Superior temporal gyrus (tissue), 1 donor: ENCODE data around the gene TPRX1.
"Not testable (repeated sequence)": the region's sequence is repeated elsewhere in the genome, so short reads cannot be mapped to it uniquely, and the experiment has no call there.

Experiments used
- DNase-seq: peaks from one replicate; pipeline ENCODE4 v3.0.0-alpha.2; 2016; ENCODE audit errors: extremely low spot score

Gene TPRX1

DNA sequence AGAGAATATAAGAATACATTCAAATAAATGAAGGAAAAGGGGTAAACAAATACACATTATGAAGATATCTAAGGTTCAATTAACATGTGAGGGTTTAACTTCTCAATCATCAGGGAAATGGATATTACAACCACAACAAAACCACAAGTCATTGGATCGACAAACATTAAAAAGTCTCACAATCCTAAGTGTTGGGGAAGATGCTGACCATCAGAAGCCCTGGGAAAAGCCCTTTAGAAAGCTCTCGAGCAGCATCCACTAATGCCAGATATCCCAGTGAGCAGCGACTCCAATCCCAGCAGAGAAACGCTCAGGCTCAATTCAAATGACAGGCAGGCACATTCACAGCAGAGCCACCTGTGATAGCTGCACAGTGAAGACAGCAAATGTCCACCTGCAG, 3.1 kb downstream of the TPRX1 start:
- DNase-seq = no peak

DNA sequence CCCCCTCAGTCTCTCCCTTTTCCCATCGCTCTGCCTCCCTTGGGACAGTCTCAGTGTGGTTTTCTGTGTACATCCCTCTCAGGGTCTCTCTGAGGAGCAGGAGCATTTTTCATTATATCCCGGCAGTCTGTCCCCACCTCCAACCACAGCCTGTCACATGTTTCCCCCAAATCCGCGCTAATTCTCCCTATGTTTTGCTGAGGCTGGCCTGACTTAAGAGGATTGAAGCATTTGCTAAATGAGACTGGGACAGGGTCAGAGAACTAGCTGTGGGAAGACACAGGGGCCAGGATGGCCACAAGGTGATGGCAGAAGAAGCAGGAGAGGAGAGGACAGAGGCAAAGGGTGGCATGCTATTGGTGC, 5.5 kb downstream of the TPRX1 start:
- no peak for DNase-seq

DNA sequence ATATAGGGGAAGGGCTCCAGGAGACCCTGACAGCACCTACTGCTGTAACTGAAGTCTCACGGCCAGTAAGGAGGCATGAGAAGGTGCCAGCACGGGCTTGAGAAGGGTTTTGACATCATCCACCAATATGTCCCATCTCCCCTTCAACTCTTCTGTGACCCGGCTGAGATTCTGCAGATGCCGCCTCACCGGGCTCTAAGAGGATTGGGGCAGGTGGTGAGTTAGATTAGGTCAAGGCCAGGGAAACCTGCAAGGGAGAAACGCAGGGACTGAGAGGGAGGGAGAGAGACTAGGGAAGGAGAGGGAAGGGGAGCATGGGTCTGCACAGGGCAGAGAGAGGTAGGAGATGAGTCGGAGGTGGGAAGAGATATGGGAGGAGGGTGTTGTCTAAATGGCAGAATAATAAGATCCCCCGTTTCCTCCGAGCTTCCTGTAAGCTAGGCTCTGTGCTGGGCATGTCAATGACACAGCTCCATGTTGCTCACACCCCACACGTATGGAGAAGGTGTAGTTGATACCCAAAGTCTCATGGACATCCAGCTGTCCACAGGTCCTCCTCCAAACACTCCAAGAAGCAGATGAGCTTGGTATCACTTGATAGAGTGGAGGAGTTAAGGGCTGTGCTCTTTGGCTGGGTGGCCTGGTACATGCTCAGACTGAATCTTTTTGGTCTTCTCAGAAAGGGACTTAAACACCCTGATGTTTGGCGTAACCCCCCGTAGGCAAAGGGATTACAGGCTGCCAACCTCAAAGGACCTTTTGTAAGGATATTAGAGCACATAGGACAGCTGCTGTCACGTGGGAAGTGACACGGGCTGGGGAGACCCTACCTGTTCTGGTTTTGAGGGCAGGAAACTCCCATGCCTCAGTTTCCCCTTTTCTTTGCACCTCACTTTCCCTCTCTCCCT, 6.1 kb downstream of the TPRX1 start:
- DNase-seq = no peak

DNA sequence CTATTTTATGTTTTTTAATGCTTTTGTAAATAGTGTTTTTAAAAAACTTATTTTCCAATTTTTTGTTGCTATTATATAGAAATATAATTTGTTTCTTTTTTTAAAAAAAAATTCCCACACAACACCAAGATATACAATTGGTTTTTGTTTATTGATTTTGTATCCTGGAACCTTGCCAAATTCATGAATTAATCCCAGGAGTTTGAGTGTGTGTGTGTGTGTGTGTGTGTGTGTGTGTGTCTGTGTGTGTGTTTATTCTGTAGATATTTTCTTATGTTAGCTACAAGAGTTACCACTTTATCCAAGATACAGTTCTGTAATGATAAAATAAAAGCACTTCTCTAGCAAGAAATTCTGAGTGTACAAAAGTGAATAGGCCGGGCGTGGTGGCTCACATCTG, 7.6 kb downstream of the TPRX1 start:
- no peak for DNase-seq

DNA sequence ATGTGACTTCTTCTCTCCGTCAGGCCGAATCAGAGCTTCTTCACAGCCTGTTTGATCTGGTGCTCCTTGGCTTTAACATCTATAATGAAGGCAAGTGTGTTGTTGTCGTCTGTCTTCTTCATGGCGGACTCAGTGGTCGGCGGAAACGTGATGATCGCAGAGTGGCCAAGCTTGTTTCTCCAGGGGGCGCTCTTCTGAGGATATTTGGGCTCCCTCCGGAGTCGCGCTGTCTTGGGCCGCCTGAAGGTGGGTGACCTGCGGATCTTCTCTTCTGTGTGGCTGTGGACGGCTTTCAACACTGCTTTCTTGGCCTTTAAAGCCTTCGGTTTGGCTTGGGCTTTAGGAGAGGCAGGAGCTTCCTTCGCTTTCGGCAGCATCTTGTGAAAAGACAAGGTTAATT, 9.8 kb downstream of the TPRX1 start:
- no peak for DNase-seq

DNA sequence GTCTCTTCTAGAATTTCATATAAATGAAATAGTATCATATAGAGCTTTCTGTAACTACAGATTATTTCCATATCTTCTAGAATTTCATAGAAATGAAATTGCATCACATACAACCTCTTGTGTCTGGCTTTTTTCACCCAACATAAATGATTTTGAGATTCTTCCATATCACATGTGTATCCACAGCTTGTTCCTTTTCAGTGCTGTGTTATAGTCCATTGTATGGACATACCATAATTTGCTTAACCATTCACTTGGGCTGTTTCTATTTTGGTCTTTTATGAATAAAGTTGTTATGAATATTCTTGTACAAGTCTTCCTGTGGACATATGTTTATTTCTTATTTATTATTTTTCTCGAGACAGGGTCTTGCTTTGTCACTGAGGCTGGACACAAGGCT, 11.7 kb downstream of the TPRX1 start:
- DNase-seq = no peak

DNA sequence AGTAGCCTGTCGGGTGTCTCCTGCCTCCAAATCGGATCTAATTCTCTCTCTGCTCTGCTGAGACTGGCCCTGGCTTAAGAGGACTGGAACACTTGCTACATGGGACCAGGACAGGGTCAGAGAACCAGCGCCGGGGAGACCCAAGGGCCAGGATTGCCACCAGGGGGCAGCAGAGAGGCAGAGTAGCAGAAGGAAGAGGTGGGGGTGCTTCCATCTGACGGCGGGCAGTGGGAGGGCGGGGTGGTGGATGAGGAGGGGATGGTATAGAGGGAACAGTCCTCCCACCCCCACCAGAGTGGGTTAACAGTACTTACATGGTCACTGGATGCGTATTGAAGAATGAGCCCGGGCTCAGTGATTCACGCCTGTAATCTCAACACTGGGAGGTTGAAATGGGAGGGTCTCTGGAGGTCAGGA, 13.9 kb downstream of the TPRX1 start:
- DNase-seq = peak; percentile 78

DNA sequence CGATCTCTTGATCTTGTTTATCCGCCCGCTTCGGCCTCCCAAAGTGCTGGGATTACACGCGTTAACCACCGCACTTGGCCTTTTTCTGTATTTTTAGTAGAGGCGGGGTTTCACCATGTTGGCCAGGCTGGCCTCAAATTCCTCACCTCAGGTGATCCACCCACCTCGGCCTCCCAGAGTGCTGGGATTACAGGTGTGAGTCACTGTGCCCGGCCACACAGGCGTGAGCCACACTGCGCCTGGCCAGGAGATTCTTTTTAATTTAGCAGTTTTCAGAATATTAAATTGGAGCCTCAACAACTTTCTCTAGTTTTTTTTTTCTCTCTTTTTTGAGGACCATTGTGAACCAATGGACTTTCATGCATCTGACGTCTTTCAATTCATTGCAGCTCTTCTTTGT, 14.5 kb downstream of the TPRX1 start:
- DNase-seq = not testable (repeated sequence)

DNA sequence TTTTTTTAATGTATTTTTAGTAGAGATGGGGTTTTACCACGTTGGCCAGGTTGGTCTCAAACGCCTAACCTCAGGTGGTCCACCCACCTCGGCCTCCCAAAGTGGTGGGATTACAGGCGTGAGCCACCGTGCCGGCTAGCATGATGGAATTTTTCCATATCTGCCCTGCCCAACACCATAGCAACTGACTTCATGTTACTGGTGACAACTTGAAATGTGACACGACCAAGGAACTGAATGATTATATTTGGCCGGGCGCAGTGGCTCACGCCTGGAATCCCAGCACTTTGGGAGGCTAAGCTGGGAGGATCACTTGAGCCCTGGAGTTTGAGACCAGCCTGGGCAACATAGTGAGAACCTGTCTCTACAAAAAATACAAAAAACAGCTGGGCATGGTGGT, 17.0 kb downstream of the TPRX1 start:
- not testable (repeated sequence) for DNase-seq

DNA sequence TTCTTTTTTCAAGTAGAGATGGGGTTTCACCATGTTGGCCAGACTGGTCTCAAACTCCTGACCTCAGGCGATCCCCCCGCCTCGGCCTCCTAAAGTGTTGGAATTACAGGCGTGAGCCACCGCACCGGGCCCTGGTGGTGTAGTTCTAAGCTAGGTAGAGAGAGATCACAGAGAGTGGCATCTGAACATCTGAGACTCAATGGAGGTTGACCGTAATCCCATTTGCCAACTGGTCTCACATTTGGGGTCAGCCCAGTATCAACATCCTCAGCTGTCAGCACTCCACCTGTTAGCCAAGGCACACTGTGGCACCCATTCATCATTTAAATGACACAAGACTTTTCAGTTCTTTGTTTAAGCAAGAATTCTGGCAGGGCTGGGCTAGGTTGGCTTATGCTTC, 17.8 kb downstream of the TPRX1 start:
- DNase-seq = no peak

DNA sequence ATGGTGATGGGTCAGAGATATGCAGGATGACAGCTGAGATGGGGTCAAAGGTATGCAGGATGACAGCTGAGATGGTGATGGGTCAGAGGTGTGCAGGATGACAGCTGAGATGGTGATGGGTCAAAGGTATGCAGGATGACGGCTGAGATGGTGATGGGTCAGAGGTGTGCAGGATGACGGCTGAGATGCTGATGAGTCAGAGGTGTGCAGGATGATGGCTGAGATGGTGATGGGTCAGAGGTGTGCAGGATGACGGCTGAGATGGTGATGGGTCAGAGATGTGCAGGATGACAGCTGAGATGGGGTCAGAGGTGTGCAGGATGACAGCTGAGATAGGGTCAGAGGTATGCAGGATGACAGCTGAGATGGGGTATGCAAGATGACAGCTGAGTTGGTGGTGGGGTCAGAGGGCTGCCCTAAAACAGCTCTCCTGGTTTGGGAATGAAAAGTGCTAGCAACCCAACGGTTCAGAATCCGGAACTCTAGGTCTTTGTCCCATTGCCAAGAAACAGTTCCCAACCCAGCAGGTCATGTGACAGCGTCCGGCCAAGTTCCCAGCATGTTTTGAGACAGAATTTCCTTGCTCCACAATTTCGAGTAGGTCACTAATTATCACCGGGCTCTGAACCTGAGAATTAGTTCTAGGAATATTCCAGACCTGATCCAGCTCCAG, 22.6 kb downstream of the TPRX1 start:
- peak; percentile 85 for DNase-seq

DNA sequence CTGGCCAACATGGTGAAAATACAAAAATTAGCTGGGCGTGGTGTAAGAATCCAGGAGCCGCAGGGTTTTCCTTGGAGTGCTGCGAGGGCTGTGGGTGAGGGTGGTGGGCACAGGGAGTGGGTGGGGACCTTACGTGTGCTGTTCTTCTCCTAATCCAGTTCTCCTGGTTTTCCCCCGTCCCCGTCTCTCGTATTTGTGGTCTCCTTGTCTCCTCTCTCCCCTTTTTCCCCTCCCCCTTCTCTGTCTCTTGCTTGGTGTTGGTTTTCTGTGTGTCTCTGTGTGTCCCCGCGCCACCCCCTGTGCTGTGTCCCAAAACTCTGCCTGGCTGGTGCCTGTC, 24.2 kb downstream of the TPRX1 start:
- DNase-seq = no peak

DNA sequence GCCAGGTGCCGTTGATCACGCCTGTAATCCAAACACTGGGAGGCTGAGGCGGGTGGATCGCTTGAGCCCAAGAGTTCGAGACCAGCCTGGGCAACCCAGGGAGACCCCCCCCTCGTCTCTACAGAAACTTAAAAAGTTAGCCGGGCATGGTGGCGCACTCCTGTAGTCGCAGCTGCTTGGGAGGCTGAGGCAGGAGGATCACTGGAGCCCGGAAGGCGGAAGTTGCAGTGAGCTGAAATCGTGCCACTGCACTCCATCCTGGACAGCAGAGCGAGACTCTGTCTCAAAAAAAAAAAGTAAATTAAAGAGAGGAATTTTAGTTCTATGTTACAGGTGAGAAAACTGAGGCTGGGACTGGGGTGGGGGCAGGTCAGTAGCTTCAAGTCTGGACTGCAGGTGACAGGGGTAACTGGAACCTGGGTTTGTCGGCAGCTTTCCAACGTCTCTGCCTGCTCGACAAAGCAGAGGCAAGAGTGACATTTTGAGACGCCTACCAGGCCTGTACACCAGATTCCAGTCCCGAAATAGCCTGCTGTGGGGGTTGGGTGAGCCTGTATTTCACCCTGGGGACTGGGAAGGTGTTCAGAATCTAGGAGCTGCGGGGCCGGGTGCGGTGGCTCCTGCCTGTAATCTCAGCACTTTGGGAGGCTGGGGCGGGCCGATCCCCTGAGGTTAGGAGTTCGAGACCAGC, 24.7 kb downstream of the TPRX1 start:
- DNase-seq = peak; percentile 54

DNA sequence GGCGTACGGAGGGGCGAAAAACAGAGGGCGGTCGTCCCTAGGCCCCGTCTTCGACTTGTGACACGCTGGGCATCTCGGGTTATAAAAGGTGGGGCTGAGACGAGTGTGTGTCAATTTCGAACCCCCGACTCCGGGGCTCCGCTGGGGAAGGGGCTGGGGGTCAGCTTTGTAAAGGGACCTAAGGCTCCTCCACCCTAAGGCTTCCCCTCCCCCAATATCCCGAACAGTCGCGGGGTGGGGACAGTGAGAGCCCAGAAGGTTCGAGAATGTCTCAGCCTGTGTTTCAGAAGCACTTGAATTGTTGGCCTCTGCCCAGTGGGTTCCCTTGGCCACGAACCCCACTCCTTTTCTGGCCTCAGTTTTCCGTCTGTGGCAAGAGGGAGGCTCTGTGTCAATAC, 25.4 kb downstream of the TPRX1 start:
- peak; percentile 73 for DNase-seq

DNA sequence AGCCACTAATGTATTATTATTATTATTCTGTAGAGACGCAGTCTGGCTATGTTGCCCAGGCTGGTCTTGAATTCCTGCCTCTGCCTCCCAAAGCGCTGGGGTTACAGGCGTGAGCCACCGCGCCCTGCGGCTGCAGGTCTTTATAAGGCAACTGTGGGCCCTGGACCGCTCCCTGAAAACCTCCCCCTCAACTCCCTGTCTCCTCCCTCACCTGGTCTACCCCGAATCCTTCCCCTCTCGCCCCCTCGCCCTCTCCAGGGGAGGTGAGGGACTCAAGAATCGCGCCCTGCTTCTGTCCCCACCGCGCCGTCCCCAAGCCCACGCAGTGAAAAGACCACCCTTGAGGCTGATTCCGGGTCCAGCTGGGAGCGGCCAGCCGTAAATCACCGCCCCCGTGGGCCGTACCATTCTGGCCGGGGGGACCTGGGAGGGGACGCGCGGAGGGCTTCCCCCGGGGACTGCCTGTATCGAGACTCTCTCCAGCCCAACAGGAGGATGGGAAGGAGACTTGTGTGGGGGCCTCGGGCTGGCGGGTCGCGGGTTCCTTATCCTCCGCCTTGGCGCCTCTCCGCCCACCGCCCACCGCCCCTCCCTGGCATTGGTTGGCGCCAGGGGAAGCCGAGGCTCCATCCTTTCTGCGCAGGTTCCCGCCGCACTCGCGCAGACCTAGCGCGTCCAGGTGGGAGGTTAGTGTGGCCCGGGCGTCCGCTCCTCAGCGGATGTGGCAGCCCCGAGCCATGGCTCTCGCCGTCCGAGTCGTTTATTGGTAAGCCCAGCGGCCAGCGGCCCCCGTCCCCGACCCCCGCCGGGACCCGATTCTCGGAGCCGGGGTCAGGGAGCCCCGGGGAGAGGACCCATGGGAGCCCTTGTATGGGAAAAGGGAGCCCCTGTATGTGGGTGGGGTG, 26.1 kb downstream of the TPRX1 start, which contains the start of gene SELENOW:
Gene SELENOW (plus strand): TSS at position 655 of the 905 bp plus-strand sequence. CDS start 83 bp downstream, at position 738.
- peak; percentile 87 for DNase-seq

DNA sequence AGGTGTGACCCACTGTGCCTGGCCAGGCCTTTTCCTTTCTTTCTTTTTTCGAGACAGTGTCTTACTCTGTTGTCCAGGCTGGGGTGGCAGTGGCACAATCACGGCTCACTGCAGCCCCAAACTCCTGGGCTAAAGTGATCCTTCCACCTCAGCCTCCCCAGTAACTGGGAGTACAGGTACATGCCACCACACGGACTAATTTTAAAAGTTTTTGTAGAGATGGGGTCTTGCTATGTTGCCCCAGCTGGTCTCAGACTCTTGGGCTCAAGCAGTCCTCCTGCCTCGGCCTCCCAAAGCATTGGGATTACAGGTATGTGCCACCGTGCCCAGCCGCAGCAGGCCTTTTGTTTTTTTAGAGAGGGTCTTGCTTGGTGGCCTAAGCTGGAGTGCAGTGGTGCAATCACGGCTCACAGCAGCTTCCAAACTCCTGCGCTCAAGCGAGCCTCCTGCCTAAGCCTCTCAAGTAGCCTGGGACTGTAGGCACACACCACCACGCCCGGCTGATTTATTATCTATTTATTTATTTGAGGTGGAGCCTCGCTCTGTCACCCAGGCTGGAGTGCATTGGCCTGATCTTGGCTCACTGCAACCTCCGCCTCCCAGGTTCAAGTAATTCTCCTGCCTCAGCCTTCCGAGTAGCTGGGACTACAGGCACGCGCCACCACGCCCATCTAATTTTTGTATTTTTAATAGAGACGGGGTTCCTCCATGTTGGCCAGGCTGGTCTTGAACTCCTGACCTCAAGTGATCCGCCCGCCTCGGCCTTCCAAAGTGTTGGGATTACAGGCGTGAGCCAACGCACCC, 26.9 kb downstream of the TPRX1 start:
- not testable (repeated sequence) for DNase-seq

DNA sequence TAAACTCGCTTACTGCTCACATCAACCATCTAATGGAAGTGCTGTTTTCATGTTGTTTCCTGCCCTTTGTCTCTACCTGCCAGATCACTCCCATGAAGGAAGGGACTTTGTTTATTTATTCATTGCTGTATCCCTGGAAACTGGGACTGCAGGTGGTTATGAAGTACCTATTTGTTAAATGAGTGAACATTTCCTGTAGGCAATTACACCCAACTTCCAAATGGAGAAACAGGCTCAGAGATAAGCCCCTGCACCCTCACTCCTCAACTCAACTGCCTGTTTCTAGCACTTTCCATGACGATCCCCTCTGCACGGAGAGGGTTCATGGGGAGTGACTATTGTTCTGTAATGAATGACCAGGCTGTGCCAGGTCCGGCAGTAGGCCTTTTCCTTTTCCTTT, 27.8 kb downstream of the TPRX1 start:
- DNase-seq = peak; percentile 60

DNA sequence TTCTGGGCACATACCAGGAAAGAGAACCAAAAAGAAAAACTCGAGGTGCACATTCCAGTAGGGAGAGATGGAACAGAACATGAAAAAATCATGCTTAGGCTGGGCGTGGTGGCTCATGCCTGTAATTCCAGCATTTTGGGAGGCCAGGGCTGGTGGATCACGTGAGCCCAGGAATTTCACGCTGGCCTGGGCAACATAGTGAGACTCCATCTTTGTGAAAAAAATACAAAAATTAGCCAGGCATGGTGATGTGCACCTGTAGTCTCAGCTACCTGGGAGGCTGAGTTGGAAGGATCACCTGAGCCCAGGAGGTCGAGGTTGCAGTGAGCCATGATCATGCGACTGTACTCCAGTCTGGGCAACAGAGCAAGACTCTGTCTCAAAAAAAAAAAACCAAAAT, 33.1 kb downstream of the TPRX1 start:
- not testable (repeated sequence) for DNase-seq

DNA sequence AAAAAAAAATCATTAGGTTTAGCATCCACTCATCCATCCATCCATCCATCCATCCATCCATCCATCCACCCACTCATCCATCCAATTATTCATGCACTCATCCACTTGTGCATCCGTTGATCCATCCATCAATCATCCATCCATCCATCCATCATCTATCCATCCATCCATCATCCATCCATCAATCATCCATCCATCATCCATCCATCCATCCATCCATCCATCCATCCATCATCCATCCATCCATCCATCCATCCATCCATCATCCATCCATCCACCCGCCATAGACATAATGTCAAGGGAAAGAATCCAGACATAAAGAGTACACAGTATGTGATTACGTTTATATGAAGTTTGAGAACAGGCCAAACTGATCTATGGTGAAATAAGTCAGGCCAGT, 34.8 kb downstream of the TPRX1 start:
- no peak for DNase-seq

DNA sequence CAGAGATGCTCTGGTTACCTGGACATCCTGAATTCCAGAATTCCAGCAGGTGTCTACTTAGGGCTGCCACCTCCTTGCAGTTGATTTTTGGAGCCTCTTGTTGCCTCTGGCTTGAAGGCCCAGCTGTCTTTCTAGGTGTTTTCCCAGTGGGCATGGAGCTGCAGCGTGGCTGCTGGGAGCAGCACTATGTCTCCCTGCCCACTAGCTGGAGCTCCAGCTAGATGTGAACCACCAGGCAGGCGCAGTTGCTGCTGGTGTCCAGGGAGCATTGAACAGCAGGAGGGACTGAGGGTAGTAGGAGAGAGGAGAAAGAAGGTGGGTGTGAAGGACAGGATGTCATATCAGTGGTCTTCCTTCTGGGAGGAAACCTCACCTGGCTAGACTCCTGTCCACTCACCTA, 35.7 kb downstream of the TPRX1 start:
- no peak for DNase-seq

DNA sequence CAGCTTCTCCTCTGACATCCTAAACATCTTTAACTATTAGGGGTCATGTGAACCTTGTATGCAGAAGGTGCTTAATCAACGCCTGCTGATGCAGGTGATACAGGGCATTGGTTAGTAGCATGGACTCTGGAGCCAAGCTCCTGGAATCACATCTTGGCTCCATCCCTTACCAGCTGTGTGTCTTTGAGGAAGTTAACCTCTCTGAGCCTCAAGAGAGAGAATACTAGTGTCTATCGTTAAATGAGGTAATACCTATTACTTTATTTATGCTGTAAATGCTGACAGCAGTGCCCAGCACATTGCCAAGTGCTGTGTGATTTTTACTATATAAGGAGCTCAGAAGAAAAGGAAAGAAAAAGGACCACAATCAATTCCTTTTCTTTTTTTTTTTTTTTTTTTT, 37.0 kb downstream of the TPRX1 start:
- DNase-seq = no peak
